Hepatocyte (in vitro differentiated cells): Measurements from ENCODE around the gene CNNM2. TPM values are rescaled to one million over a fixed set of nuclear protein-coding genes. Genes with fewer than 3 reads are reported as not detected.

Source experiments
- DNase-seq: peaks from one replicate; pipeline ENCODE4 v3.0.0-alpha.2; 2016; ENCODE audit warnings: low spot score
- H2AFZ ChIP-seq: fragments of 200-600 bp; sonication (generic); 2 replicates; pipeline ENCODE4 v1.6.0; 2016; ENCODE audit warnings: antibody characterized with exemption, mild to moderate bottlenecking
- H3K27ac ChIP-seq: fragments of 200-600 bp; sonication (generic); 2 replicates; pipeline ENCODE4 v1.5.1; 2016; ENCODE audit warnings: mild to moderate bottlenecking
- H3K27me3 ChIP-seq: fragments of 200-600 bp; sonication (generic); 2 replicates; pipeline ENCODE4 v1.6.1; 2016
- H3K36me3 ChIP-seq: fragments of 200-600 bp; sonication (generic); replicated peaks from 2 replicates; pipeline ENCODE4 v1.5.1; 2016; ENCODE audit warnings: low read depth; ENCODE audit not compliant: insufficient read depth
- H3K4me1 ChIP-seq: fragments of 200-600 bp; sonication (generic); 2 replicates; pipeline ENCODE4 v1.5.1; 2016; ENCODE audit warnings: mild to moderate bottlenecking, moderate library complexity; ENCODE audit not compliant: insufficient read depth
- H3K4me2 ChIP-seq: fragments of 200-600 bp; sonication (generic); 2 replicates; pipeline ENCODE4 v1.6.0; 2016
- H3K4me3 ChIP-seq: fragments of 200-600 bp; sonication (generic); 2 replicates; pipeline ENCODE4 v1.5.1; 2016; ENCODE audit warnings: mild to moderate bottlenecking
- H3K79me2 ChIP-seq: fragments of 200-600 bp; sonication (generic); 2 replicates; pipeline ENCODE4 v1.6.0; 2017; ENCODE audit warnings: mild to moderate bottlenecking
- H3K9me2 ChIP-seq: fragments of 200-600 bp; sonication (generic); replicated peaks from 2 replicates; pipeline ENCODE4 v1.6.0; 2017; ENCODE audit warnings: mild to moderate bottlenecking; ENCODE audit not compliant: insufficient read depth
- H3K9me3 ChIP-seq: fragments of 200-600 bp; sonication (generic); 2 replicates; pipeline ENCODE4 v1.5.1; 2016; ENCODE audit warnings: low read depth, mild to moderate bottlenecking
- H4K20me1 ChIP-seq: fragments of 200-600 bp; sonication (generic); 2 replicates; pipeline ENCODE4 v1.6.0; 2016; ENCODE audit warnings: mild to moderate bottlenecking; ENCODE audit not compliant: insufficient read depth, poor library complexity, severe bottlenecking
- EZH2 ChIP-seq: fragments of 200-600 bp; sonication (generic); IDR thresholded peaks from 2 replicates; pipeline ENCODE4 v1.6.1; 2016; ENCODE audit warnings: antibody characterized with exemption, mild to moderate bottlenecking, borderline replicate concordance
- EZH2phosphoT487 ChIP-seq: fragments of 200-600 bp; sonication (generic); IDR thresholded peaks from one replicate; pipeline ENCODE4 v1.6.1; 2018; ENCODE audit warnings: antibody characterized with exemption, mild to moderate bottlenecking, low read depth, moderate library complexity; ENCODE audit not compliant: unreplicated experiment, severe bottlenecking
- WGBS: methylation state at CpG from one replicate; pipeline ENCODE4 v1.1.6; 2016; ENCODE audit warnings: low lambda C conversion rate; ENCODE audit errors: missing lambda C conversion rate; 5-methylcytosine and 5-hydroxymethylcytosine counted together
- polyA plus RNA-seq: library from polyadenylated mRNA; unstranded; fragments of >200 nt; fragmentation: Nextera tagmentation; extraction: Ambion mirVana; gene quantifications from 2 replicates; pipeline ENCODE4 v1.2.1, GENCODE V29; 2016
- total RNA-seq: library from RNA; depleted of rRNA; stranded (reverse); fragments of >200 nt; gene quantifications from 2 replicates; pipeline ENCODE4 v1.2.3, GENCODE V29; 2014
- TF ChIP-seq, protein P1 (sequence below): fragments of 200-600 bp; sonication (generic); IDR thresholded peaks from 2 replicates; pipeline ENCODE4 v1.5.1; 2016; ENCODE audit warnings: antibody characterized with exemption, mild to moderate bottlenecking; ENCODE audit not compliant: poor library complexity

The CNNM2 gene
- total and polyA plus RNA-seq, 2 experiments from 2014 or later: 6.8 to 9.8 TPM

GRCh38 chr10:103049237-103049636, 131.1 kb downstream of the CNNM2 start:
- Histone ChIP-seq H3K4me2 (no peak overlapping the region), H3K4me3 (no peak overlapping the region), H3K36me3 (no peaks in the 10 kb centered on the region), H4K20me1 (no peaks in the 10 kb centered on the region), H3K9me3 (no peaks in the 10 kb centered on the region), H3K27me3 (no peaks in the 10 kb centered on the region), H3K79me2 (no peaks in the 10 kb centered on the region), H3K9me2 (no peaks in the 10 kb centered on the region), H3K4me1 (no peaks in the 10 kb centered on the region), H3K27ac (no peak overlapping the region), H2AFZ (no peak overlapping the region)
- no peak for TF ChIP-seq EZH2phosphoT487
- TF ChIP-seq, protein P1, sequence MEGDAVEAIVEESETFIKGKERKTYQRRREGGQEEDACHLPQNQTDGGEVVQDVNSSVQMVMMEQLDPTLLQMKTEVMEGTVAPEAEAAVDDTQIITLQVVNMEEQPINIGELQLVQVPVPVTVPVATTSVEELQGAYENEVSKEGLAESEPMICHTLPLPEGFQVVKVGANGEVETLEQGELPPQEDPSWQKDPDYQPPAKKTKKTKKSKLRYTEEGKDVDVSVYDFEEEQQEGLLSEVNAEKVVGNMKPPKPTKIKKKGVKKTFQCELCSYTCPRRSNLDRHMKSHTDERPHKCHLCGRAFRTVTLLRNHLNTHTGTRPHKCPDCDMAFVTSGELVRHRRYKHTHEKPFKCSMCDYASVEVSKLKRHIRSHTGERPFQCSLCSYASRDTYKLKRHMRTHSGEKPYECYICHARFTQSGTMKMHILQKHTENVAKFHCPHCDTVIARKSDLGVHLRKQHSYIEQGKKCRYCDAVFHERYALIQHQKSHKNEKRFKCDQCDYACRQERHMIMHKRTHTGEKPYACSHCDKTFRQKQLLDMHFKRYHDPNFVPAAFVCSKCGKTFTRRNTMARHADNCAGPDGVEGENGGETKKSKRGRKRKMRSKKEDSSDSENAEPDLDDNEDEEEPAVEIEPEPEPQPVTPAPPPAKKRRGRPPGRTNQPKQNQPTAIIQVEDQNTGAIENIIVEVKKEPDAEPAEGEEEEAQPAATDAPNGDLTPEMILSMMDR: no peak
- 92% methylated on average over 6 of the region's 6 CpGs for WGBS
- DNase-seq: no peak

- TF ChIP-seq, protein P1: peak; percentile 46
- no peak for TF ChIP-seq EZH2phosphoT487
- Histone ChIP-seq H3K4me2 (peak overlapping the region; percentile 73), H2AFZ (no peak overlapping the region), H3K4me1 (peaks cover 3% of the 10 kb centered on the region), H3K27me3 (no peaks in the 10 kb centered on the region), H3K27ac (no peak overlapping the region), H4K20me1 (no peaks in the 10 kb centered on the region), H3K9me3 (no peaks in the 10 kb centered on the region), H3K9me2 (no peaks in the 10 kb centered on the region), H3K79me2 (no peaks in the 10 kb centered on the region), H3K36me3 (no peaks in the 10 kb centered on the region), H3K4me3 (peak overlapping the region; percentile 13)
- 34% methylated on average over 20 of the region's 20 CpGs for WGBS
- peak; percentile 84 for DNase-seq
These were observed 135.8 kb downstream of the CNNM2 start for GRCh38 chr10:103053659-103054581.

DNA sequence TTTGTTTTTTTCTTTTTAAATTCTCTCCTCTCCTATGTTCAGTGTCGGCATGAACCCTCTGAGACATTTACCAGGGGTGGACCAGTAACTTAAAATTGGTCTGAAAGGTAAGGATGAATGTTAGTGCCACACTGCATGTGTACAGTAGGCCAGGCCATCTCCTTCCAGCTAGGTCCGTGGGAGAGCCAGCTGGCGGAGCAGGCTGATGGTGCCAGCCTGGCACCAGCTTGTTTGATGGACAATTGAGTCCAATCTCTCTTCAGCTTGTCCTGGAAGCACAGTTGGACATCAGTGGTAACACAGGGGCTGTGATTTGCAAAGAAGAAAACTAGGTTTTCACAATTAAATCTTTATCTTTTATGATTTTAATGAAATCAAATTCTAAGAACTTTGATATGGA, 136.5 kb downstream of the CNNM2 start:
- DNase-seq: no peak
- Histone ChIP-seq H3K4me1 (peaks cover 3% of the 10 kb centered on the region), H3K9me3 (no peaks in the 10 kb centered on the region), H3K27me3 (no peaks in the 10 kb centered on the region), H3K36me3 (no peaks in the 10 kb centered on the region), H2AFZ (no peak overlapping the region), H3K27ac (no peak overlapping the region), H3K79me2 (no peaks in the 10 kb centered on the region), H3K9me2 (no peaks in the 10 kb centered on the region), H3K4me2 (peak overlapping the region; percentile 73), H3K4me3 (no peak overlapping the region), H4K20me1 (no peaks in the 10 kb centered on the region)
- 96% methylated on average over 3 of the region's 3 CpGs for WGBS
- TF ChIP-seq, protein P1: no peak
- TF ChIP-seq EZH2phosphoT487: no peak
- no peak for TF ChIP-seq EZH2
